ENCODE data around the gene FERMT3.

Gene FERMT3

DNA sequence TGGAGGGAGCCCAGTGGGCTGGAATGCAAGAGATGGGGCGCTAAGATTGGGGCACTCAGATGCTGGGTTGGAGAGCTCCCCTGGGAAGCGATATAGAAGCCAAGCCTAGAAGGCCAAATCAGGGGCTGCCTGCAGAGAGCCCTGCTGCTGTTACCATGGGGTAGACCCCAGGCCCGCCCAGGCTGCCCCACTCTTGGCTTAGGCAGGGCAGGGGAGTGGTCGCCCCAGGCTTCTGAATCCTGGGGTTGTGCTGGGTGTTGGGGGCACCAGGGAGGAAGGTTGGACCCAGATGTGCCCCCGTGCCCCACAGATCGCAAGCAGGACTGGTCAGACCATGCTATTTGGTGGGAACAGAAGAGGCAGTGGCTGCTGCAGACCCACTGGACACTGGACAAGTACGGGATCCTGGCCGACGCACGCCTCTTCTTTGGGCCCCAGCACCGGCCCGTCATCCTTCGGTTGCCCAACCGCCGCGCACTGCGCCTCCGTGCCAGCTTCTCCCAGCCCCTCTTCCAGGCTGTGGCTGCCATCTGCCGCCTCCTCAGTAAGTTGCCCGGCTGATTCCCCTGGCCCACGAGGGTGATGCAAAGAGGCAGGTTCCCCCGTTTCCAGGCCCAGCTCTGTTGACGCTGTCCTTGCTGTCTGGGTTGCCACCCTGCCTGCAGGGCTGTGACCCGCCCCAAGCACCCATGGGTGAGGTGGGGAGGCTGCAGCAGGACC is 3.9 kb downstream of the FERMT3 start:
- H3K4me2 ChIP-seq (ENCODE audit: low read length) = no peak overlapping the region
- H3K9me3 ChIP-seq (replicated peaks; ENCODE audit: low read length) = no peaks in the 10 kb centered on the region
- H3K27me3 ChIP-seq (ENCODE audit: control insufficient read depth, insufficient read depth, low read length) = no peaks in the 10 kb centered on the region
- H3K4me1 ChIP-seq (ENCODE audit: control insufficient read depth, insufficient read depth, low read length) = peaks cover 42% of the 10 kb centered on the region
- no peak overlapping the region for H3K4me3 ChIP-seq (ENCODE audit: low read length)
- H3K9ac ChIP-seq (ENCODE audit: low read depth, low read length) = no peak overlapping the region
- H3K36me3 ChIP-seq (ENCODE audit: insufficient read depth, low read length) = peaks cover 34% of the 10 kb centered on the region

DNA sequence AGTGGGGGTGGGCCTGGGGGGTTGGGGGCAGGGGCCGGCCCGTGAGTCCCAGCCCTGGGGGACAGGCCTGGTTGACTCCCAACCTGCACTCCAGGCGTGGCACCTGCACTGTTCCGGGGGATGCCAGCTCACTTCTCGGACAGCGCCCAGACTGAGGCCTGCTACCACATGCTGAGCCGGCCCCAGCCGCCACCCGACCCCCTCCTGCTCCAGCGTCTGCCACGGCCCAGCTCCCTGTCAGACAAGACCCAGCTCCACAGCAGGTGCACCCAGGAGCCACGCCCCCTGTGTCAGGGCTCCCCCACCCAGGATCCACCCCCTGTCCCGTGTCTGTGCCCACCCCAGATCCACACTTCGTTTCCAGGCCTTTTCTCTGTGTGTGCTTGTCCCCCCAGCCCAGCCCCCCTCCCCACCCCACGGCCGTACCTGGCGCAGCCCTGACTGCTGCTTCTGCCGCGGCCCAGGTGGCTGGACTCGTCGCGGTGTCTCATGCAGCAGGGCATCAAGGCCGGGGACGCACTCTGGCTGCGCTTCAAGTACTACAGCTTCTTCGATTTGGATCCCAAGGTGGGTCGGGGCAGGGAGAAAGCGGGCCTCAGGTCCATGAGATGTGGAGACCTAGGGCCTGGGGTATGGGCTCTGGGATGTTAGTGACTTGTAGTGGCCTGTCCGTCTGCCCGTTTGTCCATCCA is 4.8 kb downstream of the FERMT3 start:
- H3K4me1 ChIP-seq (ENCODE audit: control insufficient read depth, insufficient read depth, low read length) = peaks cover 35% of the 10 kb centered on the region

DNA sequence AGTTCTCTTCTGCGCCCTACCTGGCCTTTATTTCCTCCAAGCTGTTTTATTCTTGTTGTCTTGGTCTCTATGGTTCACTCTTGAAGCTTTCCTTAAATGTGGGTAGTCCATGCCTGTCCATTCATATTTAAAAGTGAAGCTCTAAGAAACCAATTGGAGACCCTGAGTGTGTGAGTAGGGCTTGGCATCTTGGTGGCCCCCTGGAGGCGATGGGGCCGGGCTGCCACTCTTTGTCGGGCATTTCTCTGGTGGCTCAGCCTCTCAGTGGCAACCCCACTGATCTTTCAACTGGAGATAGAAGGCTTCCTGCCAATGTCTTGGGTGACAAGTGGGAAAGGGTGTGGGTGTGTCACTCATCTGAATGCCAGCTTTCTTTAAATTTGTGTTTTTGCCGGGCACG is 10.4 kb downstream of the FERMT3 start:
- H3K27me3 ChIP-seq (ENCODE audit: control insufficient read depth, insufficient read depth, low read length) = no peaks in the 10 kb centered on the region
- peaks cover 34% of the 10 kb centered on the region for H3K36me3 ChIP-seq (ENCODE audit: insufficient read depth, low read length)
- H3K9ac ChIP-seq (ENCODE audit: low read depth, low read length) = no peak overlapping the region
- no peaks in the 10 kb centered on the region for H3K9me3 ChIP-seq (replicated peaks; ENCODE audit: low read length)
- H3K4me3 ChIP-seq (ENCODE audit: low read length) = no peak overlapping the region
- H3K4me1 ChIP-seq (ENCODE audit: control insufficient read depth, insufficient read depth, low read length) = peaks cover 6% of the 10 kb centered on the region
- no peak overlapping the region for H3K4me2 ChIP-seq (ENCODE audit: low read length)

More for the DNA sequence above, 4.8 kb downstream of the FERMT3 start:
- H3K36me3 ChIP-seq (ENCODE audit: insufficient read depth, low read length) = peaks cover 27% of the 10 kb centered on the region
- no peaks in the 10 kb centered on the region for H3K9me3 ChIP-seq (replicated peaks; ENCODE audit: low read length)
- no peak overlapping the region for H3K4me3 ChIP-seq (ENCODE audit: low read length)
- no peak overlapping the region for H3K9ac ChIP-seq (ENCODE audit: low read depth, low read length)
- H3K4me2 ChIP-seq (ENCODE audit: low read length) = no peak overlapping the region
- H3K27me3 ChIP-seq (ENCODE audit: control insufficient read depth, insufficient read depth, low read length) = no peaks in the 10 kb centered on the region

DNA sequence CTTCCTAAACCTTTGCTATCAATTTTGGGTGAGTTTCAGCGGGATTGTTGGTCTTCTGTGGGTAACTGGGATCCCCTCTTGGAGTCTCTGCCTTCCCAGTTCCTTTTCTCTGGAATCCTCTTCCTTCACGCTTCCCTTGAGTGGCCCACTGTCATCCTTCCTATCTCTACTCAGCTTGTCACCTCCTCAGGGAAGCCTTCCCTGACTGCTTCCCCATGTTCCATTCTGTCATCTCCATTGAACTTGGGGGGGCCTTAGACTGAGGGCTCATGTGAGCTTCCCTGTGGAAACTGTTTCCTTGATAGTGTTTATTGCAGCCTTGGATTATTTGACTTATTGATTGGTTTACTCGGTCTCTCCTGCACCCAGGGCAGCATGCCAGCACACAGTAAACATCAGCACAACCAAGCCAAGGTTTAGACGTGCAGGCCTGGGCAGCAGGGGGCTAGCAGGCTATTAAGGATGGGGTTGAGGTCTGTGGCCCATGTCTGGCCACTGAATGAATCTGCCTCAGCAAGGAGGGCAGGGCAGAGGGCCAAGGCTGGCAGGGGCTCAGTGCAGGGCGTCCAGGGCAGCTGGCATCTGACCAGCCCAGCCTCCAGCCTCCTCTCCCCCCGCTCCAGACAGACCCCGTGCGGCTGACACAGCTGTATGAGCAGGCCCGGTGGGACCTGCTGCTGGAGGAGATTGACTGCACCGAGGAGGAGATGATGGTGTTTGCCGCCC is 12.3 kb downstream of the FERMT3 start:
- no peak overlapping the region for H3K9ac ChIP-seq (ENCODE audit: low read depth, low read length)
- H3K36me3 ChIP-seq (ENCODE audit: insufficient read depth, low read length) = peaks cover 38% of the 10 kb centered on the region
- peaks cover 7% of the 10 kb centered on the region for H3K4me1 ChIP-seq (ENCODE audit: control insufficient read depth, insufficient read depth, low read length)

DNA sequence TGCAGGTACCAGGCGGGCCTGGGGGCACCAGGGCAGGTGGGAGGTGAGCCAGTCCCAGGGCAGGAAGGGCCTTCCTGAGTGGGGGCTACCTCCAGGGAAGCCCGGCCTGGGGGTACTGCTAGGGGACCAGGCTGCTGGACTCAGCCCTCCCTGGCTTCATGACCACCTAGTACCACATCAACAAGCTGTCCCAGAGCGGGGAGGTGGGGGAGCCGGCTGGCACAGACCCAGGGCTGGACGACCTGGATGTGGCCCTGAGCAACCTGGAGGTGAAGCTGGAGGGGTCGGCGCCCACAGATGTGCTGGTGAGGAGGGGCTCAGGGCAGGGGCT is 12.8 kb downstream of the FERMT3 start:
- peaks cover 38% of the 10 kb centered on the region for H3K36me3 ChIP-seq (ENCODE audit: insufficient read depth, low read length)
- peaks cover 8% of the 10 kb centered on the region for H3K4me1 ChIP-seq (ENCODE audit: control insufficient read depth, insufficient read depth, low read length)
- H3K9me3 ChIP-seq (replicated peaks; ENCODE audit: low read length) = no peaks in the 10 kb centered on the region
- no peak overlapping the region for H3K4me3 ChIP-seq (ENCODE audit: low read length)
- H3K4me2 ChIP-seq (ENCODE audit: low read length) = no peak overlapping the region
- H3K9ac ChIP-seq (ENCODE audit: low read depth, low read length) = no peak overlapping the region
- H3K27me3 ChIP-seq (ENCODE audit: control insufficient read depth, insufficient read depth, low read length) = no peaks in the 10 kb centered on the region

More for the DNA sequence above, 12.3 kb downstream of the FERMT3 start:
- Histone ChIP-seq H3K4me2 (ENCODE audit: low read length) (no peak overlapping the region), H3K9me3 (replicated peaks; ENCODE audit: low read length) (no peaks in the 10 kb centered on the region), H3K4me3 (ENCODE audit: low read length) (no peak overlapping the region), H3K27me3 (ENCODE audit: control insufficient read depth, insufficient read depth, low read length) (no peaks in the 10 kb centered on the region)

DNA sequence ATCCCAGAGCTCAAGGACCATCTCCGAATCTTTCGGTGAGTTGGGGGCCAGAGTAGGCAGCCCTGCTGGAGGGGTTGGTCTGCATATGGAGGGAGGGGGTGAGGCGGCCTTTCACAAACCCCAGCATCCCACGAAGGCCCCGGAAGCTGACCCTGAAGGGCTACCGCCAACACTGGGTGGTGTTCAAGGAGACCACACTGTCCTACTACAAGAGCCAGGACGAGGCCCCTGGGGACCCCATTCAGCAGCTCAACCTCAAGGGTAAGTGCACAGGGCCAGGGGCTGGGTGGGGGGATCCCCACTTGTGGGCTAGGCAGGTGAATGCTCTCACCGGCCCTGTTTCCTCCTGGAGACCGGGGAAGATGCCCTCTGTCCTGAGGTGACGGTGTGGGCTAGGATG is 13.2 kb downstream of the FERMT3 start:
- no peaks in the 10 kb centered on the region for H3K27me3 ChIP-seq (ENCODE audit: control insufficient read depth, insufficient read depth, low read length)
- H3K36me3 ChIP-seq (ENCODE audit: insufficient read depth, low read length) = peaks cover 38% of the 10 kb centered on the region
- H3K4me3 ChIP-seq (ENCODE audit: low read length) = no peak overlapping the region
- no peak overlapping the region for H3K4me2 ChIP-seq (ENCODE audit: low read length)
- no peaks in the 10 kb centered on the region for H3K9me3 ChIP-seq (replicated peaks; ENCODE audit: low read length)
- H3K9ac ChIP-seq (ENCODE audit: low read depth, low read length) = no peak overlapping the region
- H3K4me1 ChIP-seq (ENCODE audit: control insufficient read depth, insufficient read depth, low read length) = peaks cover 10% of the 10 kb centered on the region

DNA sequence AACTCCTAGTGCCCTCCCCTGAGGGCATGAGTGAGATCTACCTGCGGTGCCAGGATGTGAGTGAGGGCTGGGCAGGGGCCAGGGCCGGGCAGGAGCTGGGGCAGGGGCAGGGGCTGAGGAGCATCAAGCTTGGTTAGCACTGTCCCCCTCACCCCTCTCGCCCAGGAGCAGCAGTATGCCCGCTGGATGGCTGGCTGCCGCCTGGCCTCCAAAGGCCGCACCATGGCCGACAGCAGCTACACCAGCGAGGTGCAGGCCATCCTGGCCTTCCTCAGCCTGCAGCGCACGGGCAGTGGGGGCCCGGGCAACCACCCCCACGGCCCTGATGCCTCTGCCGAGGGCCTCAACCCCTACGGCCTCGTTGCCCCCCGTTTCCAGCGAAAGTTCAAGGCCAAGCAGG is 13.8 kb downstream of the FERMT3 start:
- no peak overlapping the region for H3K9ac ChIP-seq (ENCODE audit: low read depth, low read length)

DNA sequence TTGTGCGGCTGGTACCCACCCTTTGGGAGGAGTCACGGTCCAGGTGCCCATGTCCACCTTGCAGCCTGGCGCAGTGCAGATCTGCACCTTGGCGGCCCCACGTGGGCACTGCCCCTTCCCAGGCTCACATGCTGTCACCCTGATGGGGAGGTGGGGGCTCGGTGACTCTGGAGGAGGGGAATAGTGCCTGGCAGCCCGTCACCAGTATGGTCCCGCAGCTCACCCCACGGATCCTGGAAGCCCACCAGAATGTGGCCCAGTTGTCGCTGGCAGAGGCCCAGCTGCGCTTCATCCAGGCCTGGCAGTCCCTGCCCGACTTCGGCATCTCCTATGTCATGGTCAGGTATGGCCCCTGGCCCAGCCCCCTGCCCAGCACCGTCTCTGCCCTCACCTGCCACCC is 14.3 kb downstream of the FERMT3 start:
- H3K4me1 ChIP-seq (ENCODE audit: control insufficient read depth, insufficient read depth, low read length) = peaks cover 15% of the 10 kb centered on the region
- no peaks in the 10 kb centered on the region for H3K27me3 ChIP-seq (ENCODE audit: control insufficient read depth, insufficient read depth, low read length)
- no peak overlapping the region for H3K4me3 ChIP-seq (ENCODE audit: low read length)
- no peak overlapping the region for H3K4me2 ChIP-seq (ENCODE audit: low read length)
- no peak overlapping the region for H3K9ac ChIP-seq (ENCODE audit: low read depth, low read length)
- H3K36me3 ChIP-seq (ENCODE audit: insufficient read depth, low read length) = peaks cover 38% of the 10 kb centered on the region
- no peaks in the 10 kb centered on the region for H3K9me3 ChIP-seq (replicated peaks; ENCODE audit: low read length)

More for the DNA sequence above, 13.8 kb downstream of the FERMT3 start:
- Histone ChIP-seq H3K4me2 (ENCODE audit: low read length) (no peak overlapping the region), H3K9me3 (replicated peaks; ENCODE audit: low read length) (no peaks in the 10 kb centered on the region), H3K4me3 (ENCODE audit: low read length) (no peak overlapping the region), H3K36me3 (ENCODE audit: insufficient read depth, low read length) (peaks cover 38% of the 10 kb centered on the region), H3K4me1 (ENCODE audit: control insufficient read depth, insufficient read depth, low read length) (peaks cover 11% of the 10 kb centered on the region), H3K27me3 (ENCODE audit: control insufficient read depth, insufficient read depth, low read length) (no peaks in the 10 kb centered on the region)

DNA sequence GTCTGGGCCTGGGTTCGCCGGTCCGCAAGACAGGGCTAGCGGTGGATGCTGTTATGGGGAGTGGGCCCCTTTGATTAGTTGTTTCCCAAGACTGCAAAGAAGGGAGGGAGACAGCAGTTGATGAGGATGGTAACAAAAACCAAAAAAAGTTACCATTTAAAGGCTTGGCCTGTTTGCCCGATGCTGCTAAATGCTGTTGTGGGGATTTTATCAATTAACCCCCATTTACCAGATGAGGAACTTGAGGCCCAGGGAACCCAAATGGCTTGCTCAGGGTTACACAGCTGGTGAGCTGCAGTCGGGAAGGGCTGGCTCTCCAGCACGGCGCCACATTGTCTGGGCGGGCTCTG is 16.1 kb downstream of the FERMT3 start:
- peaks cover 38% of the 10 kb centered on the region for H3K36me3 ChIP-seq (ENCODE audit: insufficient read depth, low read length)
- no peak overlapping the region for H3K9ac ChIP-seq (ENCODE audit: low read depth, low read length)
- H3K9me3 ChIP-seq (replicated peaks; ENCODE audit: low read length) = no peaks in the 10 kb centered on the region
- H3K4me3 ChIP-seq (ENCODE audit: low read length) = no peak overlapping the region
- no peak overlapping the region for H3K4me2 ChIP-seq (ENCODE audit: low read length)
- peaks cover 27% of the 10 kb centered on the region for H3K4me1 ChIP-seq (ENCODE audit: control insufficient read depth, insufficient read depth, low read length)
- no peaks in the 10 kb centered on the region for H3K27me3 ChIP-seq (ENCODE audit: control insufficient read depth, insufficient read depth, low read length)

DNA sequence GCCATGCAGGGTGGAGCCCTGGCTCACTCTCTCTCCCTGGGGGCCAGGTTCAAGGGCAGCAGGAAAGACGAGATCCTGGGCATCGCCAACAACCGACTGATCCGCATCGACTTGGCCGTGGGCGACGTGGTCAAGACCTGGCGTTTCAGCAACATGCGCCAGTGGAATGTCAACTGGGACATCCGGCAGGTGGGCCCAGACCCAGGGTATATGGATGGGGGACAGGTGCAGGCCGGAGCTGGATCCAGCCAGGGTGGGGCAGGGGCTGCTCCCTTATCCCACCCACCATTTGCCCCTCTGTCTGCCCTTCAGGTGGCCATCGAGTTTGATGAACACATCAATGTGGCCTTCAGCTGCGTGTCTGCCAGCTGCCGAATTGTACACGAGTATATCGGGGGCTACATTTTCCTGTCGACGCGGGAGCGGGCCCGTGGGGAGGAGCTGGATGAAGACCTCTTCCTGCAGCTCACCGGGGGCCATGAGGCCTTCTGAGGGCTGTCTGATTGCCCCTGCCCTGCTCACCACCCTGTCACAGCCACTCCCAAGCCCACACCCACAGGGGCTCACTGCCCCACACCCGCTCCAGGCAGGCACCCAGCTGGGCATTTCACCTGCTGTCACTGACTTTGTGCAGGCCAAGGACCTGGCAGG is 16.6 kb downstream of the FERMT3 start:
- no peak overlapping the region for H3K4me2 ChIP-seq (ENCODE audit: low read length)
- H3K9me3 ChIP-seq (replicated peaks; ENCODE audit: low read length) = no peaks in the 10 kb centered on the region
- H3K36me3 ChIP-seq (ENCODE audit: insufficient read depth, low read length) = peaks cover 38% of the 10 kb centered on the region
- peaks cover 28% of the 10 kb centered on the region for H3K4me1 ChIP-seq (ENCODE audit: control insufficient read depth, insufficient read depth, low read length)
- H3K4me3 ChIP-seq (ENCODE audit: low read length) = no peak overlapping the region
- no peaks in the 10 kb centered on the region for H3K27me3 ChIP-seq (ENCODE audit: control insufficient read depth, insufficient read depth, low read length)
- no peak overlapping the region for H3K9ac ChIP-seq (ENCODE audit: low read depth, low read length)

DNA sequence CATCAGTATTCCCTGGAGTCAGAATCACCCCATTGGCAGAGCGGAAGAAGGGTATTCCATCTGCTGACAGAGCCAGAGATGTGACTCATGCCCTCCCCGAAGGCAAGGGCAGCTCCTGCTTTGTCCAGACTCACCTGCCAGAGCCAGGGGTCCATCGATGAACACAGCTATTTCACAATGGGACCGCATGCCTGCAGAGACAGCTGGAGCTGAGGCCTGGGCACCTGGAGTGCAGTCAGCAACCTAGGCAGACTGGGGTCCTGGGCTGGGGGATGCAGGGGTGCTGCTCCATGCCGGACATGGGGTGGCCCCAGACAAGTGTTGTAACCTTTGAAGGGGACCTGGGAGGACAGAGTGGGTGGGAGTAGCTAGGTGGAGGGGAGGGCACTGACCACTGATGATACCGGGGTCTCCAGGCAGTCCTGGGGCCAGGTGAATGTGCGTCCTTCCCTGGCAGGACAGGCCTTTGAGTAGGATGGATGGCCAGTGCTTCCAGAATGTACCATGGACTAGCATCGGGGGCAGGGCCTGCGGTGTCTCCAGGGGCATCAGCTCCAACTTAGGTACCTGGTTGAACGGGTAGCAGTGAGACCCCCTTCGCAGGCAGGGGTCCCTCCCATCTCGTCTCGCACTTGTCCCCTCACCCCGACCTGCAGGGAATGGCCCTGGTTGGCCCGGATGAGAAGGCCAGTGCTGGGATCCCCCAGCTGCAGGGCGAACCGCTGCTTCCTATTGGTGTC is 17.8 kb downstream of the FERMT3 start:
- H3K36me3 ChIP-seq (ENCODE audit: insufficient read depth, low read length) = peaks cover 35% of the 10 kb centered on the region
- no peak overlapping the region for H3K4me3 ChIP-seq (ENCODE audit: low read length)
- no peak overlapping the region for H3K9ac ChIP-seq (ENCODE audit: low read depth, low read length)
- H3K9me3 ChIP-seq (replicated peaks; ENCODE audit: low read length) = no peaks in the 10 kb centered on the region
- H3K4me1 ChIP-seq (ENCODE audit: control insufficient read depth, insufficient read depth, low read length) = peaks cover 30% of the 10 kb centered on the region
- H3K27me3 ChIP-seq (ENCODE audit: control insufficient read depth, insufficient read depth, low read length) = no peaks in the 10 kb centered on the region
- H3K4me2 ChIP-seq (ENCODE audit: low read length) = peak overlapping the region; percentile 97

Data from skeletal muscle satellite cell (primary cell).